K562 (cell line): ENCODE data around the gene DLGAP3. TPM values are rescaled to one million over a fixed set of nuclear protein-coding genes. Genes with fewer than 3 reads are reported as not detected.
A peak's percentile ranks its signal among the peaks of the same experiment; 100 is the strongest.

Experiments used
- BMI1 ChIP-seq: fragments of 150-350 bp; IDR thresholded peaks from 2 replicates; pipeline ENCODE4 v1.6.1; 2014; ENCODE audit warnings: low read length
- BRF2 ChIP-seq: IDR thresholded peaks from 3 replicates; pipeline ENCODE4 v1.6.1; 2011; ENCODE audit warnings: borderline replicate concordance, mild to moderate bottlenecking; ENCODE audit not compliant: insufficient read length, insufficient read depth
- ELF2 ChIP-seq: fragments of 250-450 bp; sonication (Bioruptor Pico); IDR thresholded peaks from 2 replicates; pipeline ENCODE4 v1.5.0; 2021; ENCODE audit warnings: mild to moderate bottlenecking
- ERF ChIP-seq: fragments of 450-650 bp; formaldehyde crosslinking; IDR thresholded peaks from 2 replicates; pipeline ENCODE4 v1.4.0; 2020; ENCODE audit warnings: mild to moderate bottlenecking, mixed read lengths
- GATAD2A ChIP-seq: fragments of 450-650 bp; IDR thresholded peaks from 2 replicates; pipeline ENCODE4 v1.6.1; 2017
- GTF3C2 ChIP-seq: IDR thresholded peaks from 3 replicates; pipeline ENCODE4 v1.6.1; 2011; ENCODE audit warnings: borderline replicate concordance, mild to moderate bottlenecking, moderate library complexity; ENCODE audit not compliant: insufficient read length; ENCODE audit errors: extremely low read depth
- L3MBTL2 ChIP-seq: fragments of 450-650 bp; IDR thresholded peaks from 2 replicates; pipeline ENCODE4 v1.6.1; 2016; ENCODE audit warnings: mild to moderate bottlenecking, moderate library complexity
- LCOR ChIP-seq: sonication (generic); formaldehyde crosslinking; IDR thresholded peaks from 2 replicates; pipeline ENCODE4 v1.8.0; 2022; ENCODE audit warnings: mild to moderate bottlenecking, missing genetic modification reagents
- MCM2 ChIP-seq: fragments of 450-650 bp; IDR thresholded peaks from 2 replicates; pipeline ENCODE4 v1.6.1; 2017; ENCODE audit warnings: low read depth, mild to moderate bottlenecking
- RBFOX2 ChIP-seq: fragments of 200-400 bp; formaldehyde crosslinking; IDR thresholded peaks from 2 replicates; pipeline ENCODE4 v1.6.1; 2017; ENCODE audit warnings: low read depth, mild to moderate bottlenecking, low read length, moderate library complexity
- SFPQ ChIP-seq: fragments of 200-400 bp; formaldehyde crosslinking; IDR thresholded peaks from 2 replicates; pipeline ENCODE4 v1.6.1; 2017; ENCODE audit warnings: mild to moderate bottlenecking, low read depth, low read length, moderate library complexity
- TCF7 ChIP-seq: sonication (generic); IDR thresholded peaks from 2 replicates; pipeline ENCODE4 v1.6.1; 2016; ENCODE audit warnings: antibody characterized with exemption, borderline replicate concordance
- THRA ChIP-seq: fragments of 450-650 bp; IDR thresholded peaks from 2 replicates; pipeline ENCODE4 v1.6.1; 2017; ENCODE audit warnings: mild to moderate bottlenecking, moderate library complexity
- THRAP3 ChIP-seq: fragments of 450-650 bp; IDR thresholded peaks from 2 replicates; pipeline ENCODE4 v1.6.1; 2016; ENCODE audit warnings: mild to moderate bottlenecking, inconsistent platforms, borderline replicate concordance
- TOE1 ChIP-seq, 2 experiments: fragments of 450-650 bp in 1 of 2; sonication (generic) in 1 of 2; formaldehyde crosslinking in 1 of 2; IDR thresholded peaks; 2 replicates each; pipeline versions ENCODE4 v1.7.1 to v1.8.0; 2016 to 2022; ENCODE audit warnings: borderline replicate concordance in 2 of 2, mild to moderate bottlenecking in 2 of 2, antibody characterized with exemption in 1 of 2, inconsistent platforms in 1 of 2, low read depth in 1 of 2, missing genetic modification reagents in 1 of 2, moderate library complexity in 1 of 2
- ZBTB17 ChIP-seq: fragments of 450-650 bp; formaldehyde crosslinking; IDR thresholded peaks from 2 replicates; pipeline ENCODE4 v1.4.0; 2020; ENCODE audit warnings: mild to moderate bottlenecking
- ZNF263 ChIP-seq: sonication (generic); formaldehyde crosslinking; IDR thresholded peaks from 2 replicates; pipeline ENCODE4 v1.8.0; 2022; ENCODE audit warnings: mild to moderate bottlenecking, missing genetic modification reagents, borderline replicate concordance
- ZNF644 ChIP-seq: fragments of 200-800 bp; sonication (Bioruptor generic); IDR thresholded peaks from 2 replicates; pipeline ENCODE4 v1.6.1; 2016; ENCODE audit warnings: low read depth, missing genetic modification characterization, missing compliant biosample characterization
- polyA plus RNA-seq, 8 experiments: library from polyadenylated mRNA; depleted of rRNA in 4 of 8; stranded (reverse) in 5 of 8; unstranded in 3 of 8; fragments of >200 nt; fragmentation: Nextera tagmentation in 2 of 8; fragmentation: Illumina TruSeq in 1 of 8; extraction: Ambion mirVana in 2 of 8; extraction: Trizol in 1 of 8; gene quantifications; 2 replicates each; pipeline versions ENCODE4 v1.2.1 to v1.2.3, GENCODE V29; 2011 to 2014; ENCODE audit warnings: inconsistent platforms in 1 of 8, missing spikeins in 1 of 8
- total RNA-seq, 7 experiments: library from RNA; depleted of rRNA in 6 of 7; stranded (reverse); fragments of >200 nt in 6 of 7; fragmentation: Illumina TruSeq in 2 of 7; extraction: Trizol in 2 of 7; gene quantifications; 2 replicates each; pipeline versions ENCODE4 v1.2.1 to v1.2.3, GENCODE V29; 2011 to 2021; ENCODE audit warnings: low replicate concordance in 1 of 7
- TF ChIP-seq, protein P1 (sequence below): fragments of 250-450 bp; sonication (Bioruptor Pico); IDR thresholded peaks from 2 replicates; pipeline ENCODE4 v1.6.1; 2021; ENCODE audit warnings: mild to moderate bottlenecking

The DLGAP3 gene
- total and polyA plus RNA-seq, 9 of the 15 experiments (the other 6 are each of a cell fraction or from before 2014, with no cell fraction given) = 0.01 to 0.16 (median 0.07) TPM; not detected in 6

- no peak for TF ChIP-seq BRF2
- TF ChIP-seq THRAP3 = no peak
- no peak for TF ChIP-seq MCM2
- TF ChIP-seq, protein P1, sequence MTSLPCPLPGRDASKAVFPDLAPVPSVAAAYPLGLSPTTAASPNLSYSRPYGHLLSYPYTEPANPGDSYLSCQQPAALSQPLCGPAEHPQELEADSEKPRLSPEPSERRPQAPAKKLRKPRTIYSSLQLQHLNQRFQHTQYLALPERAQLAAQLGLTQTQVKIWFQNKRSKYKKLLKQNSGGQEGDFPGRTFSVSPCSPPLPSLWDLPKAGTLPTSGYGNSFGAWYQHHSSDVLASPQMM = no peak
- TF ChIP-seq TCF7 = 0 out of 2 replicates have a peak, but pooled peaks have one; percentile 23
- no peak for TF ChIP-seq ZBTB17 (CRISPR knock-in tag)
- TF ChIP-seq ERF = no peak
- no peak for TF ChIP-seq ZNF644 (tag)
- 0 out of 2 replicates have a peak, but pooled peaks have one; percentile 14 for TF ChIP-seq ZNF263 (CRISPR knock-in tag)
- peak; percentile 91 for TF ChIP-seq L3MBTL2
- peak; percentile 80 for TF ChIP-seq RBFOX2
- peak; percentile 77 for TF ChIP-seq TOE1 (IDR thresholded peaks at IDR 0.05; ENCODE audit: borderline replicate concordance)
- TF ChIP-seq TOE1 (CRISPR knock-in tag; IDR thresholded peaks at IDR 0.05; ENCODE audit: borderline replicate concordance, low read depth) = no peak
- 0 out of 2 replicates have a peak, but pooled peaks have one; percentile 65 for TF ChIP-seq GATAD2A
- no peak for TF ChIP-seq GTF3C2
- TF ChIP-seq SFPQ = no peak
- no peak for TF ChIP-seq BMI1
- TF ChIP-seq THRA = no peak
- peak; percentile 52; the same call in 1 of the 2 replicates for TF ChIP-seq LCOR (CRISPR knock-in tag)
- no peak for TF ChIP-seq ELF2
These were observed 63.3 kb downstream of the DLGAP3 start (continued) for GRCh38 chr1:34865981-34866761.
